Measurements from ENCODE around the gene SYNE1.

The SYNE1 gene

DNA sequence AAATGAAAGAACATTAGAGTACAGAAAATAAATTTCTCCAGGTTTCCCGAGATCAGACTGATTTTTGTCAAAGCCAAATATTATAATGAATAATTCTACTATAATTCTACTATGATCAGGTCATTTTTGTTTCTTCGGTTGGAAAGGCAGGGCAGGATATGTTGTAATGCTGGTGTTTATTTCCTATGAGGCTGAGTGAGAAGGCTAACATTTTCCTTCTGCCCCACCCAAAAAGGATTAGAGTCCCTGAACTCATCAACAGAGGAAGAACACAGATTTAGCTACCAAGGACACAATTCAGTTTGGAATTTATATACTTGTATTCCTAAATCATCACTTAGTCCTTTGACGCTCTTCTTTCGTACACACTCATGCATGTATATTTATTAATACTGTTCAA is 318.9 kb downstream of the SYNE1 start:
- TF ChIP-seq, protein P1, sequence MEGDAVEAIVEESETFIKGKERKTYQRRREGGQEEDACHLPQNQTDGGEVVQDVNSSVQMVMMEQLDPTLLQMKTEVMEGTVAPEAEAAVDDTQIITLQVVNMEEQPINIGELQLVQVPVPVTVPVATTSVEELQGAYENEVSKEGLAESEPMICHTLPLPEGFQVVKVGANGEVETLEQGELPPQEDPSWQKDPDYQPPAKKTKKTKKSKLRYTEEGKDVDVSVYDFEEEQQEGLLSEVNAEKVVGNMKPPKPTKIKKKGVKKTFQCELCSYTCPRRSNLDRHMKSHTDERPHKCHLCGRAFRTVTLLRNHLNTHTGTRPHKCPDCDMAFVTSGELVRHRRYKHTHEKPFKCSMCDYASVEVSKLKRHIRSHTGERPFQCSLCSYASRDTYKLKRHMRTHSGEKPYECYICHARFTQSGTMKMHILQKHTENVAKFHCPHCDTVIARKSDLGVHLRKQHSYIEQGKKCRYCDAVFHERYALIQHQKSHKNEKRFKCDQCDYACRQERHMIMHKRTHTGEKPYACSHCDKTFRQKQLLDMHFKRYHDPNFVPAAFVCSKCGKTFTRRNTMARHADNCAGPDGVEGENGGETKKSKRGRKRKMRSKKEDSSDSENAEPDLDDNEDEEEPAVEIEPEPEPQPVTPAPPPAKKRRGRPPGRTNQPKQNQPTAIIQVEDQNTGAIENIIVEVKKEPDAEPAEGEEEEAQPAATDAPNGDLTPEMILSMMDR (conservative IDR thresholded peaks at IDR 0.05; ENCODE audit: low read depth, low read length) = no peak
- no peak for DNase-seq (ENCODE audit: low read depth)
- H3K4me3 ChIP-seq (ENCODE audit: low read length) = no peak overlapping the region

DNA sequence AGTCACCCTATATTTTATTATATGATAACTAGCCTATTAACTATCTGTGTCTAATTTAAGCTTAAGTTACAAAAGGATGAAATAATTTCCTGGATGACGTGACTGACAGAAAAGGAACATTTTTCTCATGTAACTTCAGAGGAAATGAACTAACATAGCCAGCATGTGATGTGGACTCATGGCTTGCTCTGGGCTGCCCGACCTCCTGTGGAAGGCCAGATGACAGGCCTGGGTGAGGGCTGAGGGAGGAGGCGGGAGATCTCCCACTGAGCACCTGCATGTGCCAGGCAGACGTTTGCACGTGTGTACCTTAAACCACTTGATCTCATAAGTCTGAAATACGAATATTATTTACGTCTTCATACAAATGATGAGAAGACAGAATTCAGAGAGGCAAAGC is 321.1 kb downstream of the SYNE1 start:
- DNase-seq (ENCODE audit: low read depth) = no peak
- H3K4me3 ChIP-seq (ENCODE audit: low read length) = no peak overlapping the region
- TF ChIP-seq, protein P1 (conservative IDR thresholded peaks at IDR 0.05; ENCODE audit: low read depth, low read length) = no peak

DNA sequence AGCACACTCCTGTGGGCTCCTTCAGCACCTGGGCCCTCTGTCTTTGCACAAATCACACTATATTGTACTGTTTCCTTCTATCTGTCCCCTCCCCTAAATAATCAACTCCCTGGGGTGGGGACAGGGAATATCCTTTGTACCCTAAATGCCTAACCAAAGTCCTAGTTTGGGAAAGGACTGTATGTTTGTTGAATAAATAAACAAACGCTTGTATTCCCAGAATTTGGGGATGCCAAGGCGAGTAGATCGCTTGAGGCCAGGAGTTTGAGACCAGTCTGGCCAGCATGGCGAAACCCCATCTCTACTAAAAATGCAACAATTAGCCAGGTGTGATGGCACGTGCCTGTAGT is 322.7 kb downstream of the SYNE1 start:
- DNase-seq (ENCODE audit: low read depth) = no peak
- TF ChIP-seq, protein P1 (conservative IDR thresholded peaks at IDR 0.05; ENCODE audit: low read depth, low read length) = peak; percentile 5
- H3K4me3 ChIP-seq (ENCODE audit: low read length) = no peak overlapping the region

DNA sequence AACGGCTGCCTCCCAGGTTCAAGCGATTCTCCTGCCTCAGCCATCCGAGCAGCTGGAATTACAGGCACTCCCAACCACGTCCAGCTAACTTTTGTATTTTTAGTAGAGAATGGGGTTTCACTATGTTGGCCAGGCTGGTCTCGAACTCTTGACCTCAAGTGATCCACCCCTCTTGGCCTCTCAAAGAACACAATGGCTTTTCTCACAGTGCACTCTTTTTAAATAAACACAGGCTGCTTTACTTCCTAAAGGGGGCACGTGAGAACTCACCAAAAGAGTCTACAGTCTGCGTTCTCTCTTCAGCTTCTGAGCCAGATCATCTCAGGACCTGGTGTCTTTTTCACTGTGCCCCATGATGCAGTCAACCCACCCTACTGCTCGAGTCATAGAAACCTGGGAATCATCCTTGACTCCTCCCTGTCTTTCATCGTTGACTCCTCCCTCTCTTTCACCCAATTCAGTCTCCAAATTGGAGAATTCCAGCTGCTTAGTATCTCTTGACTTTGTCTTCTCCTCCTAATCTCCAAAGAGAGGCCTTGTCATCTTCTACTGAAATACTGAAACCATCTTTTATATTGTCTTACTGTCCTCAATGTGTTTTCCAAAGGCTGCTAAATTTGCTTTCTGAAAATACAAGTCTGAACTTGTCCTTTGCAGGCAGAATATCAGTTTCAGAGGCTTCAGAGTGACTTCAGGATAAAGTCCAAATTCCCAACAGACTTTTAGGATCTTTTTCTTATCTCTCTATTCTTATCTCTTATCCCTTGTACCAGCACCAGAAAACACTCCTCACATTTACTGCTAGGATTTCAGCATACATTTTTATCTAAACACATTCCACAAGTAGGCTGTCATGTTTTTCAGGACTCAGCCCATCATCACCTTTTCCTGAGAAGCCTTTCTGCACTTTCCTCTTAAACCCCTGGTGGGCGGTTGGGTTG is 323.4 kb downstream of the SYNE1 start:
- no peak overlapping the region for H3K4me3 ChIP-seq (ENCODE audit: low read length)
- no peak for DNase-seq (ENCODE audit: low read depth)
- TF ChIP-seq, protein P1 (conservative IDR thresholded peaks at IDR 0.05; ENCODE audit: low read depth, low read length) = no peak

DNA sequence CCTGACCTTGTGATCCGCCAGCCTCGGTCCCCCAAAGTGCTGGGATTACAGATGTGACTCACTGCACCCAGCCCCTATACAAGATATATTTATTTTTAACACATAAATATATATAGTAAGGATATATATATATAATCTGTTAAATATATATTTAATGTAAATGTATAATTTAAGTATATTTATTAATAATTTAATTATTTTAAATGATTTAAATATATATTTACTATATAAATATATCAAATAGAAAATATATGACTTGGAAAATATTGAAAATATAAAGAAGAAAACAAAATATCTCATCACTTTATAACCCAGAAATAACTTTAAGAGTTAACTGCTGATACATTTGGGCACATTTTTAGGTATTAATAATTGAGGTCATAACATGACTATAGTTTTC is 324.7 kb downstream of the SYNE1 start:
- TF ChIP-seq, protein P1 (conservative IDR thresholded peaks at IDR 0.05; ENCODE audit: low read depth, low read length) = no peak
- no peak overlapping the region for H3K4me3 ChIP-seq (ENCODE audit: low read length)
- no peak for DNase-seq (ENCODE audit: low read depth)

DNA sequence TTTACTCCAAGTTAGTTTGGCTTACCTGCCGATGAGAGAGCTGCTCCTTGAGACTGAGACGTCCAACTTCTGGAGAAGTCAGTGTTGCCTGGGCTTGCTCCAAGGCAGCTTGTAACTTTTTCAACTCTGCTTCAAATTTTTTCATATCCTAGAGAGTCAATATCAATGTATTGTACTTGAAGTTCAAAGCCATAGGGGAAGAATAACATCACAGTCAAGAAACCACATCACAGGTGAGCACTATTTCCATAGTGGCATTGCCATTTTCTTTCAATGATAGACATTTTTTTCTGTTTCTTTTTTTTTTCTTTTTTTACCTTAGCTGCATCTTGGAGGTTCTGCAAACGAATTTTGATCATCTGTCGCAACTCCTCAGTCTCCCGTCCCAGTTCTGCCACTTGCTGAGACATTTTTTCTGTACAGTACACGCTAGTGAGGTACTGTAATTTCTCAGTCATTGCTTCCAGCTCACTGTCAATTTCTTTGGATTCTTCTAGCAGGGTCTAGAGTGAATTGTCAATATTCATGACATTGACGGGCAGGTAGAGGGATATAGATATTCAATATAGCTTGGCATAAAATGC is 326.7 kb downstream of the SYNE1 start:
- TF ChIP-seq, protein P1 (conservative IDR thresholded peaks at IDR 0.05; ENCODE audit: low read depth, low read length) = no peak
- no peak overlapping the region for H3K4me3 ChIP-seq (ENCODE audit: low read length)
- DNase-seq (ENCODE audit: low read depth) = no peak

DNA sequence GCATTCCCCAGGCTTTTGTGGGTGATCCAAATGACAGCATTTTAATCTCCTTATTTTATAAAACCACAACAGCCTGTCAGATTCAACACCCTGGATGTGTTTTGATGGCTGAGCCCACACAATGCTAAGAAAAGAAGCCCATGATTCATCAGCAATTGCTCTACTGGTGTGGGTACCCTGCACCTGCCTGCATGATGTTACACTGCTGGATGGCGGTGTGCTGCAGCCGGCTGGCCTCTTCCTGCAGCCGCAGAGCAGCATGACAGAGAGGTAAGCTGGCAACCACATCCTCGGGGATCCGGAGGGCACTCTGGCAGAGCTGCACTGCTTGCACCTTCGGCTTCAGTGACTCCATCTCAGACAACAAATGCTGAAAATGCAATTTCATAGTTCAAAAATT is 327.5 kb downstream of the SYNE1 start:
- TF ChIP-seq, protein P1 (conservative IDR thresholded peaks at IDR 0.05; ENCODE audit: low read depth, low read length) = no peak
- DNase-seq (ENCODE audit: low read depth) = no peak
- no peak overlapping the region for H3K4me3 ChIP-seq (ENCODE audit: low read length)

Data from retinal pigment epithelial cell (primary cell).